Measurements from ENCODE around the gene FZR1.
"Not testable (repeated sequence)": the region's sequence is repeated elsewhere in the genome, so short reads cannot be mapped to it uniquely, and the experiment has no call there.

Gene FZR1

DNA sequence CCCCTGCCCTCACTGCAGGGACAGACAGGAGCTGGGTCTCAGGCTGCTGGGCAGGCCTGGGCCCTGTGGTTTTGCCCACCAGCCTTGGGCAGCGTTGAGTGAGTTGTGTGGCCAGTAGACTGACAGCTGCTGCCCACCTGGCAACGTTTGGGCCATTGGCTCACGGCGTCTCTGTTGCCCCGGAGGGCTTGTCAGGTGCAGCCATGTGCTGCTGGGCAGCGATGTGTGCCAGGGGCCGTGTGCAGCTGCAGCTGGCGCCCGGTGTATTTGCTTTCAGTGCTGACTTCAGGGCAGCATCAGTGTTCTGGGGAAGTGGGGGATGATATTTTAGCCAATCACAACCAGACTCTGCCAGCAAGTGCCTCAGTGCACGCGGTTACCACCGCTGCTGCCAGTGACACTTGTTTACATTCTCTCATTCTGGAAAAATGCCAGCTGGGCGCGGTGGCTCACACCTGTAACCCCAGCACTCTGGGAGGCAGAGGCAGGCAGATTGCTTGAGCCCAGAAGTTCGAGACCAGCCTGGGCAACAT lies 10.6 kb downstream of the FZR1 start:
- DNase-seq, result no peak

DNA sequence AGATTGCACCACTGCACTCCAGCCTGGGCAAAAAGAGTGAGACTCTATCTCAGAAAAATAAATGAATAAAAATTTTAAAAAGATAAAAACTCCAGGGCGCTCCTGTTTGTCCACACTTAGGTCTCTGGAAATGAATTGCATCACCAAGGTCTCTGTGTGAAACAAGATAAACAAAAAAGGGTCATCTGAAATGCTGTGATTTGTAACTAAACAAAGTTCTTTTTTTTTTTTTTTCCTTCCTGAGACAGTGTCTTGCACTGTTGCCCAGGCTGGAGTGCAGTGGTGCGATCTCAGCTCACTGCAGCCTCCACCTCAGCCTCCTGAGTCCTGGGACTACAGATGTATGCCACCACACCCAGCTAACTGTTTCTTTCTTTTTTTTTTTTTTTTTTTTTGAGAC lies 11.5 kb downstream of the FZR1 start:
- DNase-seq, result no peak

DNA sequence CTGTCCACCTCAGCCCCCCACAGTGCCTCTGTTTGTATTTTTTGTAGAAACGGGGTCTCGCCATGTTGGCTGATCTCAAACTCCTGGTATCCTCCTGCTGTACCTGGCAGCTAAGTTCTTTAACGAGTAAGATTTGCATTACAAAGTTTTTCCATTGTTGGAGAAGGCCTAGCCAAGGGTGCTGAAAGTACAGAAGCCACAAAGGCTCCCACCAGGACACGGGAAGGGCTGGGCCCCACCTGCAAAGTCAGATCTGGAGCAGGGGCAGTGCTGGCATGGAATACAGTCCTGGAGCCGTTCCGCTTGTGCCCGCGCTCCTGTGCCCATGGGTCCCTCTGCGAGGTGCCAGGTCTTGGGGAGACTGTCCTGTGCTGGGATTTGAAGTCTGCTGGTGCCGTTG lies 12.1 kb downstream of the FZR1 start:
- DNase-seq, result no peak

DNA sequence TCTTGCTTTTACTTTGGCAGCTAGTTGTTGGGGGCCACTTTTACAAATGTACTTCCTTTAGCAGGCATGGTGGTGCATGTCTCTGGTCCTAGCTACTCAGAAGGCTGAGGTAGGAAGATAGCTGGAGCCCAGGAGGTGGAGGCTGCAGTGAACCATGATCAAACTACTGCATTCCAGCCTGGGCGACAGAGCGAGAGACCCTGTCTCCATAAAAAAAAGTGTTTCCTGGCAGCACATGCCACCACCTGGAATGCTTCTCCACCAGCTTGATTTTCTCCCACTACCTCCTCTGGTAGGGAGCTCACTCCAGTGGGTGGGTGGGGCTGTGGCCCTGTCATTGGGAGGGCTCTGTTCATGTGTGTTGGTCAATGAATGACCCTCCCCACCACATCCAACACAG lies 12.5 kb downstream of the FZR1 start:
- DNase-seq, result no peak

DNA sequence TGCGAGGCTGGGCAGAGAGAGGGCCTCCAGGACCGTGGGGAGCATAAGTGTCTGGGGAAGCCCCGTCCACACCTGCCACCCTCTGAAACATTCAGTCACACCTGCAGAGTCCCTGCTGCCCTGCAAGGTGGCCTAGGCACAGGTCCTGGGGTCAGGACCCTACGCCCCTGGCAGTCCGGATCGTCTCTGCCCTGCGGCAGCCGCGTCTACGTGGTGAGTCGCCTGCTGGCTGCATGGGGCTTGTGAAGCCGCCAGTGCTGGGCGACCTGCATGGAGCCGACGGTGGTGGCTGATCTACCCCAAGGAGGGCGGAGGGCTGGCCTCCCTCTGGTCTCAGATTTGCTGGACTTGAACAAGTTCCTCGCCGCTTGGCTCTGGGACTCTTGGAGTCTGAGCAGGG lies 13.0 kb downstream of the FZR1 start:
- no peak for DNase-seq

DNA sequence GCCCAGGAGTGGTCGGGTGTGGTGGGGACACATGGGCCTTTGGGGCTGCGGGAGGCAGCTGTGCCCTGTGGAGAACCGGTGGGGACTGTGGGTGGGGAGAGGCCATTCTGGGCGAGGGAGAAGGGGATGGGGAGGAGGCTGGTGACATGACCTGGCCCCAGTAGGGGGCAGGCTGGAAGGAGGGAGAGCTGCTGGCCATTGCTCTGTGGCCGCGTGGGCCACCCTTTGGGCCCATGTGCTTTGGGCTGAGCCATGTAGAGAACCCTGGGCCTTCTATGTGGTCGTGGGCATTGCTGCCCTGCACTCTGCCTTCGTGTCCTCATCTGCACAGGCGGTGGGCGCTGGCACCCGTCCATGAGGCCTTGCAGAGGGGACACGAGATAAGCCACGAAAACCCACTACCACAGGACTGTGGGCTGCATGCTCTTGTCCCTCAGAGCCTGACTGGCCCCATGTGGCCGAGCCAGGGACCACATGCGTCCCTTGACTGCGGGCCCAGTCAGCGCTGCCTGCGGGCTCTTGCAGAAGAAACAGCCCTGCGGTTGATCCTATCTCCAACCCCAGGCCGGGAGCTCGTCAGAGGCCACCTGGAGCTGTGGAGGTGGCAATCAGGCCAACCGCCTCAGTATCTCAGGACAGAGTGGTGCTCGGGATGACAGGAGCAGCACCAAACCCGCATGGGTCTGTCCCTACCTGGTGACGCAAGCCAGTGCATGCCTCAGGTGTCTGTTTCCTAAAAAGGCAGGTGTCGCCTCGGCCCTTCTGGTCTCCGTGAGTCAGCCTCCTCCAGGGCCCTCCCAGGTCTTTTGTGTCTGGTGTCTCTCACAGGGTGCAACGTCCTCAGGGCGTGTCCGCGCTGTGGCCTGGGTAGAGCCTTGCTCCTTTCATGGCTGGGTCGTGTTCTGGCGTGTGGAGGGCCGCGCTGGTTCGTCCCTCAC lies 14.3 kb downstream of the FZR1 start:
- DNase-seq, result no peak

DNA sequence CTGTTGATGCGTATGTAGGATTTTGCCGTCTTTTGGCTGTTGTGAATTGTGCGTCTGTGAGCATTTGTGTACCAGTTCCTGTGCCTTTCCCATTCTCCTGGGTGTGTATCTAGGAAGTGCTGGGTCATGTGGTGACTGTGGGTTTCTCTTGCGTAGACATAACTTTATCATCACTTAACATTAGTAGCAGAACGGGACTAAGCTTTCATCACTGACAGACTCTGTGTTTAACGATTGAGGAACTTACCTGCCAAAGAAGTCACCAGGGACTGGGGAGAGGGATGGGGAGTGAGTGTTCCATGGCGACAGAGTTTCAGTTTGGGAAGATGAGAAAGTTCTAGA lies 15.0 kb downstream of the FZR1 start:
- DNase-seq, result no peak

DNA sequence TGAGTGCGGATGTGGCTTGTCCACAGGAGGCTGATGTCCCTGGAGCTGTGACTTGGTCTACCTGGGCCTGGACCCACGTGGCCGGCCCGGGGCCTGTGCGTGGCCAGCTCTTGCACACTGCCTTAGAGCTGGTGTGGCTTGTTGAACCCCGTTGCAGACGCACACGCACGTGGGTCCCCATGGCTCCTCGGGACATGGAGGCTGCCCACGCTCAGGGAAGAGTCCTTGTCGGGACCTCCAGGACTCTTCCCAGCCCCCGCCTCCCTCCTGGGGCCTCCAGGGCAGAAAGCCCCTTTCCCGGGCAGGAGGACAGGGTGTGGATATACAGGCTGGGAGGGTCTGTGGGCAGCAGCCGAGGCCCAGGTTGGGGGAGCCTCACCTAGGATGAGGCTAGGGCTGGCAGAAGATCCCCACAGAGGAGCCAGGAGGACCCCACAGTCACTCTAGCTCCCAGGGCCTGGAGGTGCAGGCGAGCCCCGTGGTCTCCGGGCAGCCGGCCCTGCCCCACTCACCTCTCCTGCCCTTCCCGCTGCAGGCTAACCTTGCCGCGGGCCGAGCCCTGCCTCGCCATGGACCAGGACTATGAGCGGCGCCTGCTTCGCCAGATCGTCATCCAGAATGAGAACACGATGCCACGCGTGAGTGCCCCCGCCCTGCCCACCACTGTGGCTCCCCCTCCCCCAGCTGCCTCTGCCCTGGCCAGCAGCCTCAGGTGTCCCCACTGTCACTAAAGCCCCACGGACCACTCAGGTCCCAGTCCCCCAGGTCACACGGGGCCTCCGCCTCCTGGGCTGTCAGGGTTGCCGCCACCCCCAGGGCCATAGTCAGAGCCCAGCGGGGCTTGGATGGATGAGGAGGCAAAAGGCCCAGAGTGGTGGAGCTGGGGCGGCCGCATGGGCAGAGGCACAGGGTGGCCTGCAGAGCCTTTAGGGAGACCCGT lies 16.6 kb downstream of the FZR1 start:
- DNase-seq, result no peak

DNA sequence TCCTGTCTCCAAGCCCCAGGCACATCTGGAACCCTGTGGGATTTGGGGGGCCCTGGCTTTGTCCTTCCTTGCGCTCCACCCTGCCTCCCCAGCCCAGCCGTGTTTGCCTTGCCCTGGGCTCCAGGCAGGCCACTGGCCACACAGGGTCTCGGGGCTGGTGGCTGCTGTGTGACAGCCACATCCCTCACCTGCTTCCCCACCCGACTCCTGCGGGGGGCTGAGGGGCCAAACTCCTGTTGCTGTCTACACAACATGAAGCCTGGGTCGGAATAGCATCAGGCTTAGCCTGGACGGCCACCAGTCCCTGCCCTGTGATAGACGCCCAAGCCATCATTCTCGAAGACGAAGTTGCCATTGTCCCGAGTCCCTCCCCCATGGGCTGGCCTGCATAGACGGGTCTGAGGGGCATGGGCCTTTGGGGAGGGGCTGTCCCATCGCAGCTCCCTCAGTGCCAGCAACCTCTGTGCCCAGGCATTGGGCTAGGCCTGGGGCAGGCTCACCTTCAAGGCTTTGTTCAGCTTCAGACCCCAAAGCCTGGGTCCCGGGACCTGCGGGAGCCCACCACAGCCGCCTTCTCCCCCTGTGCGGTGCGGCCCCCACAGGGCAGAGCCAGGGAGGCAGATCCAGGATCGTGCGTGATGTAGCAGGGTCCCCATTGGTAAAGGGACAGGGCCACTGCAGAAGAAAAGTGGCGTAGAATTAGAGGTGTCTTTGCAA lies 17.4 kb downstream of the FZR1 start:
- no peak for DNase-seq

DNA sequence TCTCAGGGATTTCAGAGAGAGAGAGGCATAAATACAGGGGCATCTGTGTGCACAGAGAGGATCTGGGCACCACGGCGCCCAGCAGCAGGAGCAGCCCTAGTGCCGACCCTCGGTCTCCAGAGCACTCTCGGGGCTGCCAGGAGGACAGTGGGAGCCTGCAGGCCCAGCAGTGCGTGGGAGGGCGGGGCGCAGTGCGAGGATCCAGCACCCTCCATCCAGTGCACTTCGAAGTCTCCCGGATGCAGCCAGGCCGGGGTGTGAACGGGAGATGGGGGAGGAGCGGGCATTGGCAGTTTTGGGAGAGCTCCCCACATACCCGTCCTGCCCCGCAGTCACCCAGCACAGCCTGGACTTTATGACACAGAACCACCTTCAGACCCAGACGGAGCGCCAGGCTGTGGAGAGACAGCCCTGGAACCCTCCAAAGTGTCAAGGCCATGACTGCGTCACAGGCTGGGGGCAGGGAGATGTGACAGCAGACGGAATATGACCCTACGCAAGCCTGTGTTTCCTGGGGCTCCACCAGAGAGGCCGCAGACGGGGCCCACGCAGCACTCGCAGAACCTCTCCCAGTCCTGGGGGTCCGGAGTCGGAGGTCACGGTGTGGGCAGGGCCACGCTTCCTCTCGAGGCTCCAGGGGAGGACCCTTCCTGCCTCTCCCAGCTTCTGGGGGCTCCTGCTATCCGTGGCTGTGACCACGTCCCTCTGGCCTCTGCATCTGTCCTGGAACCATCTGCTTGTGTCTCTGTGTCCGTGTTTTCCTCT lies 18.1 kb downstream of the FZR1 start:
- DNase-seq, result no peak

DNA sequence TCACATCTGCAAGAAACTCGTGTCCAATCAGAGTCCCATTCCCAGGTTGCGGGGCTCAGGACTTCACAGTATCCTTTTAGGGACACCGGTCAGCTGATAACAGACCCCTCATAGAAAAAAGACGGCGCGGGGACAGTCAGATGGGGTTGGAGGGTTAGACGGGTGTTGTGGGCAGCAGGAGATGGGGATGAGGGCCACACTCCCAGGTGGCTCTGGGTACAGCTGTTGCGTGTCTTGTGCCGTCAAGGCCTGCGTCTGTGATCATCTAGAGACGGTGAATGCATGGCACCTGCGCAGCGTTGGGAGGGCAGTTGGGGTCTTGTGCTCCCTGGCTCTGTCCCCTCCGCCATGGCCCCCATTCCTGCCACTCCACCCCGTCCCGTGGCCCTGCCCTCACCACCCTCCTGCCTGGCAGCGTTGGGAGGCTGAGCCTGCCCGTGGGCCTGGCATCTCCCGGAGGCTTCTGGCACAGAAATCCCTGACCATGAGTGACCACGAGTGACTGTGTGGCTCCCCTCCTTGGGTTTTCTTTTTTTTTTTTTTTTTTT lies 18.9 kb downstream of the FZR1 start:
- DNase-seq, result no peak

DNA sequence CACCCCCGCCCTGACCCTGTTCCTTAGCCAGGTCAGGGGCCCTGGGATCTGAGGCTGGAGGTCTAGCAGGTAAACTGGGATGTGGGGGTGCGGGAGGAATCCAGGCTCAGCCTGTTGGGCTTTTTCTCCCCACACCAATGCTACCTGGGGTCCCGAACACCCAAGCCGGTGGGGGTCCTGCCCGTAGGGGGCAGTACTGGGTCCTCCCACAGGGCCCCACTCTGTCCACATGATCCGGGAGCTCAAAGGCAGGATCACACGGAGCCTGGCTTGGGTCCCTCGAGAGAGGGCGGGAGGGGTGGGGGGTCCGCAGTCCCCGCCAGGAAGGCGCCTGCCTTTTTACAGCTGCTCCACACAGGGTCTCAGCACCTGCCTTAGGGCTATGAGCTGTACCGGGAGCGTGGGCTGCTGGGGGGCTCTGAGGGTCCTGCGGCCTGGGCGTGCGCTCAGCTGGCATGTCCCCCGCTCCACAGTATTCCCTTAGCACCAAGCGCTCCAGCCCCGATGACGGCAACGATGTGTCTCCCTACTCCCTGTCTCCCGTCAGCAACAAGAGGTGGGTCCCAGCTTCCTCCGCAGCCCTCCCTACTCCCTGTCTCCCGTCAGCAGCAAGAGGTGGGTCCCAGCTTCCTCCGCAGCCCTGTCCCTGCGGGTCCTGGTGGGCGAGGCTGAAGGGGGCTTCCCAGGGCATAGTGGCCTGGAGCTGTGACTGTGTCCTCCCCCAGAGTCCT lies 20.6 kb downstream of the FZR1 start:
- DNase-seq, result no peak

DNA sequence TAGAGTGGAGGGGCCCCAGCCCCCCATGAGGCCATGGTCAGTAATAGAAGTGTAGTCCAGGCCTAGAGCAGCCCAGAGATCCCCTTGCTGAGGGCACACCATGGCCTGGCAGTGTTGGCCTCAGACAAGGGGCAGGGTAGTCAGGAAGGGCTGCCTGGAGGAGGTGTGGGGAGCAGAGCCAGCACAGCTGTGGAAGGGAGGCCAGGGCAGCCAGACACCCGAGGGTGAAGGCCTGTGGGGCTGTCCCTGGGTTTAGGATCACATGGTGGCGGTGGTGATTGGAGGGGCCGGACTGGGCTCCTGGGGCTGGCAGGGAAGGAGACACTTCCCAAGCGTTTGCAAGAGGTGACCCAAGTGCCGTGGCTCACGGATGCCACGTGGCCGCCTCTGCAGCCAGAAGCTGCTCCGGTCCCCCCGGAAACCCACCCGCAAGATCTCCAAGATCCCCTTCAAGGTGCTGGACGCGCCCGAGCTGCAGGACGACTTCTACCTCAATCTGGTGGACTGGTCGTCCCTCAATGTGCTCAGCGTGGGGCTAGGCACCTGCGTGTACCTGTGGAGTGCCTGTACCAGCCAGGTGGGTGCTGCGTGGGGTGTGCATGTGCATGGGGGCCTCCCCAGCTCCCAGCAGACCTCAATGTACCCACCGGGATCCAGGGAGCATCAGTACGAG lies 21.3 kb downstream of the FZR1 start:
- DNase-seq, result no peak

DNA sequence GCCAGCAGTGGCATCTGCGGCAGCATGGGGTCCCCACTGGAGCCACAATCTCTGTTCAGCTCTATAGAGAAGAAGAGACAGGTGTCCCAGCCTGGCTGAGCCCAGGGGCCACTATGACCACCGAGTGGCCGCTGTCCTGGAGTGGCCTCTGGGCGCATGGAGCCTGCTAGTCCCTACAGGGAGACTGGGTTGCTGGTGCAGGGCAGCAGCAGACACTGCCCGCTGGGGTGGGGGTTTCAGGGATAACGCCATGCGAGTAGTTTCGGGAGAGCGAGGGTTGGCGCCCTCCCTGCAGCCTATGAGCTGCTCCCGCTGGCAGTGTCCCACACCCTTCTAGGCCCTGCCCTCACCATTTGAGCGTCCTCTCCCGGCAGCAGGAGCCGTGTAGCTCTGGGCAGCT lies 22.0 kb downstream of the FZR1 start:
- DNase-seq, result no peak

DNA sequence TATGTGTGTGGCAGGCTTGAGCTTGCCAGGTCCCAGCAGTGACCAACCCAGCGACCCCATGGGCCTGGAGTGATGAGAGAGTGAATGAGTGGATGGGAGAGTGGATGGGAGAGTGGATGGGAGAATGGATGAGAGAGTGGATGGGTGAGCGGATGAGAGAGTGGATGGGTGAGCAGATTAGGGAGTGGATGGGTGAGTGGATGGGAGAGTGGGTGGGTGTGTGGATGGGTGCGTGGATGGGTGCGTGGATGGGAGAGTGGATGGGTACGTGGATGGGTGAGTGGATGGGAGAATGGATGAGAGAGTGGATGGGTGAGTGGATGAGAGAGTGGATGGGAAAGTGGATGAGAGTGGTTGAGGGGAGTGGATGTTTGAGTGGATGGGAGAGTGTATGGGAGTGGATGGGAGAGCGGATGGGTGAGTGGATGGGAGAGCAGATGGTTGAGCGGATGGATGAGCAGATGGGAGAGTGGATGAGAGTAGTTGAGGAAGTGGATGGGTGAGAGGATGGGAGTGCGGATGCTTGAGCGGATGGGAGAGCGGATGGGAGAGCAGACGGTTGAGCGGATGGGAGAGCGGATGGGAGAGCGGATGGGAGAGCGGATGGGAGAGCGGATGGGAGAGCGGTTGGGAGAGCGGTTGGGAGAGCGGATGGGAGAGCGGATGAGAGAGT lies 22.6 kb downstream of the FZR1 start:
- DNase-seq, result no peak

DNA sequence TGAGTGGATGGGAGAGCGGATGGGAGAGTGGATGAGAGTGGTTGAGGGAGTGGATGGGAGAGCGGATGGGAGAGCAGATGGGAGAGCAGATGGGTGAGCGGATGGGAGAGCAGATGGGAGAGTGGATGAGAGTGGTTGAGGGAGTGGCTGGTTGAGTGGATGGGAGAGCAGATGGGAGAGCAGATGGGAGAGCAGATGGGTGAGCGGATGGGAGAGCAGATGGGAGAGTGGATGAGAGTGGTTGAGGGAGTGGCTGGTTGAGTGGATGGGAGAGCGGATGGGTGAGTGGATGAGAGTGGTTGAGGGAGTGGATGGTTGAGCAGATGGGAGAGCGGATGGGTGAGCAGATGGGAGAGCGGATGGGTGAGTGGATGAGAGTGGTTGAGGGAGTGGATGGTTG lies 23.2 kb downstream of the FZR1 start:
- DNase-seq, result not testable (repeated sequence)

DNA sequence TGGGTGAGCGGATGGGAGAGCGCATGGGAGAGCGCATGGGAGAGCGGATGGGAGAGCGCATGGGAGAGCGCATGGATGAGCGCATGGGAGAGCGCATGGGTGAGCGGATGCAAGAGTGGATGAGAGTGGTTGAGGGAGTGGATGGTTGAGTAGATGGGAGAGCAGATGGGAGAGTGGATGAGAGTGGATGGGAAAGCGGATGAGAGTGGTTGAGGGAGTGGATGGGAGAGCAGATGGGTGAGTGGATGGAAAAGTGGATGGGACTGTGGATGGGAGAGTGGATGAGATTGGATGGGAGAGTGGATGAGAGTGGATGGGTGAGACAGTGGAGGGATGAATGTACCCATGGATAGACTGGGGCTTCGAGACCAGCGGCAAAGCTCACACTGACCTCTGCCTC lies 24.3 kb downstream of the FZR1 start:
- DNase-seq, result no peak

DNA sequence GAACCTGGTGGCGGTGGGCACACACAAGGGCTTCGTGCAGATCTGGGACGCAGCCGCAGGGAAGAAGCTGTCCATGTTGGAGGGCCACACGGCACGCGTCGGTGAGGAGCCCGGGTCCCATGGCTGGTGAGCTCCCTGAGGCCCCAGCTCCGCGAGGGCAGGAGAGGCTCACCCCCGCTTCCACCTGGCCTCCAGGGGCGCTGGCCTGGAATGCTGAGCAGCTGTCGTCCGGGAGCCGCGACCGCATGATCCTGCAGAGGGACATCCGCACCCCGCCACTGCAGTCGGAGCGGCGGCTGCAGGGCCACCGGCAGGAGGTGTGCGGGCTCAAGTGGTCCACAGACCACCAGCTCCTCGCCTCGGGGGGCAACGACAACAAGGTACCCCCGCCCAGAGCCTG lies 25.6 kb downstream of the FZR1 start:
- DNase-seq, result no peak

DNA sequence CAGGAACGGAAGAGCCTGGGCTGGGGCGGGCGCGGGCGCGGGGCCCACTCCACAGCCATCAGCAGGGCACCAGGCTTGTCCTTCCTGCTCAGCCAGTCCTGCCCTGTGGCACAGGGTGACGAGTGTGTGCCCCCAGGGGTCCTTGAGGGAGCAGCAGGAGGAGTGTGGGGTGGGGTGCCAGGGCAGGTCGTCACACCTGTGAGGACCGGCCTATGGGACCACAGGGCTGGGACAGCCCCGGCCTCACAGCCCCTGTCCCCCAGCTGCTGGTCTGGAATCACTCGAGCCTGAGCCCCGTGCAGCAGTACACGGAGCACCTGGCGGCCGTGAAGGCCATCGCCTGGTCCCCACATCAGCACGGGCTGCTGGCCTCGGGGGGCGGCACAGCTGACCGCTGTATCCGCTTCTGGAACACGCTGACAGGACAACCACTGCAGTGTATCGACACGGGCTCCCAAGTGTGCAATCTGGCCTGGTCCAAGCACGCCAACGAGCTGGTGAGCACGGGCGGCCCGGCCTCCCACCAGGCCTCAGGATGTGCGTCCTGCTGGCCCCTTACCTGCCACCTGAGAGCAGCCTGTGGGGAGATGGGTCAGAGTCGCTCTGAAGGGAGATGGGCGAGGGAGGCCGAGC lies 26.2 kb downstream of the FZR1 start:
- DNase-seq, result no peak
